Right ventricle myocardium inferior (tissue), 1 donor: ENCODE measurements around the gene RBM8A. TPM values are rescaled to one million over a fixed set of nuclear protein-coding genes. Genes with fewer than 3 reads are reported as not detected.

Experiments used
- total RNA-seq: library from RNA; stranded (reverse); fragmentation: NEBNext Ultra II Directional; extraction: Animal tissue kit (Norgen Biotek cat#: 25700); gene quantifications from one replicate; pipeline ENCODE4 v1.2.1, GENCODE V29; 2021
- donor health status: DM: no; HTN: yes; CAD: no; lungs with severe emphysema.

Gene RBM8A
- total RNA-seq, 1 donor from 2014 or later: 63.6 TPM

Other genes with a start within 250 kb of the RBM8A start
- gene PDZK1, start 220.1 kb downstream of the RBM8A start, total RNA-seq: 0.30 TPM
- gene CD160, start 208.0 kb downstream of the RBM8A start, total RNA-seq: not detected
- gene RNF115, start 103.4 kb downstream of the RBM8A start, total RNA-seq: 47.9 TPM
- gene POLR3C, start 103.3 kb downstream of the RBM8A start, total RNA-seq: 11.4 TPM
- gene NUDT17, start 81.9 kb downstream of the RBM8A start, total RNA-seq: 3.3 TPM
- 15.7 TPM for gene PIAS3, start 68.4 kb downstream of the RBM8A start, total RNA-seq
- gene ANKRD35, start 41.6 kb downstream of the RBM8A start, total RNA-seq: 1.1 TPM
- 0.73 TPM for gene ITGA10, start 17.4 kb downstream of the RBM8A start, total RNA-seq
- gene PEX11B, start 8.8 kb downstream of the RBM8A start, total RNA-seq: 19.2 TPM
- gene LIX1L, start 30.5 kb upstream of the RBM8A start, total RNA-seq: 25.8 TPM
- gene ANKRD34A, start 37.1 kb upstream of the RBM8A start, total RNA-seq: 0.62 TPM
- 49.1 TPM for gene POLR3GL, start 37.2 kb upstream of the RBM8A start, total RNA-seq
- gene TXNIP, start 69.1 kb upstream of the RBM8A start, total RNA-seq: 1,017 TPM
- gene HJV, start 94.3 kb upstream of the RBM8A start, total RNA-seq: 71.0 TPM
- 0.62 TPM for gene NBPF10, start 217.3 kb upstream of the RBM8A start, total RNA-seq